Measurements from ENCODE around the gene CERS4.
"Not testable (repeated sequence)": the region's sequence is repeated elsewhere in the genome, so short reads cannot be mapped to it uniquely, and the experiment has no call there.

Gene CERS4

DNA sequence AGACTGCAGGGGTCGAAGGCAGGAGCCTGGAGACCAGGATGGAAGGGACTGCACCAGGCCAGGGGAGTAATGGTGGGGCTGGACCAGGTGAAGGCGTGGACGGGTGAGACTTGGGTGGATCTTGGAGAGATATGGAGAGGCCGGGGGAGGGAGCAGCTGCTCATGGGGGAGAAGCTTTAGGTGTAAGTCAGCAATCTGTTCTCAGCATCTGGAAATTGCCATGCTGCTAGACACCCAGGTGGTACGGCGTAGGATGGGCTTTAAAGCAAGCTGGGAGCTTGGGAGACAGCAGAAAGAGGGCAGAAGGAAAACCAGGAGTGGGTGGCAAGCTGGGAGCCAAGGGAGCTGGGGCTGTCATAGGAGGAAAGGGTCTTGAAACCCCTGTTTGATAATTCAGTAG lies 3.0 kb downstream of the CERS4 start:
- TF ChIP-seq, protein P1, sequence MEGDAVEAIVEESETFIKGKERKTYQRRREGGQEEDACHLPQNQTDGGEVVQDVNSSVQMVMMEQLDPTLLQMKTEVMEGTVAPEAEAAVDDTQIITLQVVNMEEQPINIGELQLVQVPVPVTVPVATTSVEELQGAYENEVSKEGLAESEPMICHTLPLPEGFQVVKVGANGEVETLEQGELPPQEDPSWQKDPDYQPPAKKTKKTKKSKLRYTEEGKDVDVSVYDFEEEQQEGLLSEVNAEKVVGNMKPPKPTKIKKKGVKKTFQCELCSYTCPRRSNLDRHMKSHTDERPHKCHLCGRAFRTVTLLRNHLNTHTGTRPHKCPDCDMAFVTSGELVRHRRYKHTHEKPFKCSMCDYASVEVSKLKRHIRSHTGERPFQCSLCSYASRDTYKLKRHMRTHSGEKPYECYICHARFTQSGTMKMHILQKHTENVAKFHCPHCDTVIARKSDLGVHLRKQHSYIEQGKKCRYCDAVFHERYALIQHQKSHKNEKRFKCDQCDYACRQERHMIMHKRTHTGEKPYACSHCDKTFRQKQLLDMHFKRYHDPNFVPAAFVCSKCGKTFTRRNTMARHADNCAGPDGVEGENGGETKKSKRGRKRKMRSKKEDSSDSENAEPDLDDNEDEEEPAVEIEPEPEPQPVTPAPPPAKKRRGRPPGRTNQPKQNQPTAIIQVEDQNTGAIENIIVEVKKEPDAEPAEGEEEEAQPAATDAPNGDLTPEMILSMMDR (IDR thresholded peaks at IDR 0.05; ENCODE audit: borderline replicate concordance, insufficient read depth, low read depth, low read length): no peak
- no peak overlapping the region for H3K4me3 ChIP-seq (ENCODE audit: low read depth, low read length)

DNA sequence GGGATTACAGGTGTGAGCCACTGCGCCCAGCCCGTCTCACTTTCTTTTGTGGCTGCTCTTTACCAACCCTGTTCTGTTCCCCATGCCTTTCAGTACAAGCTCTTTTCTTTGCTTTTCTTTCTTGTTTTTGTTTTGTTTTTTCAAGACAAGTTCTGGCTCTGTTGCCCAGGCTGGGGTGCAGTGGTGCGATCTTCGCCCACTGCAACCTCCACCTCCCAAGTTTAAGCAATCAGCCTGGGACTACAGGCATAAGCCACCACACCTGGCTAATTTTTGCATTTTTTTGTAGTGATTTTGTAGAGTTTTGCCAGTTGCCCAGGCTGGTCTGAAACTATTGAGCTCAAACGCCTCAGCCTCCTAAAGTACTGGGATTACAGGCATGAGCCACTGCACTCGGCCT lies 3.7 kb downstream of the CERS4 start:
- H3K4me3 ChIP-seq (ENCODE audit: low read depth, low read length): no peak overlapping the region
- TF ChIP-seq, protein P1 (IDR thresholded peaks at IDR 0.05; ENCODE audit: borderline replicate concordance, insufficient read depth, low read depth, low read length): no peak

DNA sequence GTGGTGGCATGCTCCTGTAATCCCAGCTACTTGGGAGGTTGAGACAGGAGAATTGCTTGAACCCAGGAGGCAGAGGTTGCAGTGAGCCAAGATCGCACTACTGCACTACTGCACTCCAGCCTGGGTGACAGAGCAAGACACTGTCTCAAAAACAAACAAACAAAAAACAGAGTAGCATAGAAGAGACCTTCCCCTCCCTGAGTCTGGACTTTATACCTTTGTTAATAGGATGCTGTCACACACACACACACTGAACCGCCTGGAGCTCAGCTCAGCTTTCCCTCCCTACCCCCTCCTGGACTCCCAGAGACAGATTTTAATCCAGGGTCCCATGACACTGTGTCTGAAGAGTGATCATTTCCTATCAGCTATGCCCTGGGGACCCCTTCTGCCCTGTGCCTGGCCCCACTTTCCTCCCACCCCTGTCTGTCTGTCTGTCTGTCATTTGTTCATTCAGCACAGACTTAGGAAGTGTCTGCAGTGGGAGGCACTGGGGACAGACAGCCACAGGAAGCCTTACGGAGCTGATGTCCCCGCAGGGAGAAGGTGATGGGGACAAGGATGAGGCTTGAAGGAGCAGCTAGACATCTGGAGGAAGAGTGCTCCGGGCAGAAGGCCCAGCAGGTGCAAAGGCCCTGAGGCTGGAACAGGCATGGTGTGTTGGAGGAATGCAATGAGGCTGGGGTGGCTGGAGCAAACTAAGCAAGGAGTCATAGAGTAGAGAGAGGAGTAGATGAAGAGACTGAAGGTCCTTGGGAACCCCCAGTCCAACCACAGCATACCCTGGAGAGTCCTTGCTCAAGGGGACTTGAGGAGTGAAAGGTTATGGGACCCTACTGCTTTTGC lies 4.9 kb downstream of the CERS4 start:
- TF ChIP-seq, protein P1 (IDR thresholded peaks at IDR 0.05; ENCODE audit: borderline replicate concordance, insufficient read depth, low read depth, low read length): no peak
- H3K4me3 ChIP-seq (ENCODE audit: low read depth, low read length): no peak overlapping the region

DNA sequence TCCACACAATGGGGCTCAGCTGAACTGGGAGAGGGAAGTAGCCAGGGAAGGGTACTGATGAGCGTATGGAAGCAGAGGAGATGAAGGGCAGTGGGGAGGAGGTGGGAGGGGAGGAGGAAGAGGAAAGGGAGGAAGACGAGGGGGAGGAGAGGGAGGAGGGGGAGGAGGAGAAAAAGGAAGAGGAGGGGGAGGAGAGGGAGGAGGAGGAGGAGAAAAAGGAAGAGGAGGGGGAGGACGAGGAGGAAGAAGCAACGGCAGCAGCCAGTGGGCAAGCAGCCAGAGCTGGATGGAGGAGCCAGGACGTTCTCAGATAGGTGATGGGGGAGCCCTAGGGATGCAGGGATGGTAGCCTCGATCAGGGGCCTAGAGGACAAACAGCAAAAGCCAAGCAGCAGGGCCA lies 5.6 kb downstream of the CERS4 start:
- no peak overlapping the region for H3K4me3 ChIP-seq (ENCODE audit: low read depth, low read length)
- TF ChIP-seq, protein P1 (IDR thresholded peaks at IDR 0.05; ENCODE audit: borderline replicate concordance, insufficient read depth, low read depth, low read length): no peak

DNA sequence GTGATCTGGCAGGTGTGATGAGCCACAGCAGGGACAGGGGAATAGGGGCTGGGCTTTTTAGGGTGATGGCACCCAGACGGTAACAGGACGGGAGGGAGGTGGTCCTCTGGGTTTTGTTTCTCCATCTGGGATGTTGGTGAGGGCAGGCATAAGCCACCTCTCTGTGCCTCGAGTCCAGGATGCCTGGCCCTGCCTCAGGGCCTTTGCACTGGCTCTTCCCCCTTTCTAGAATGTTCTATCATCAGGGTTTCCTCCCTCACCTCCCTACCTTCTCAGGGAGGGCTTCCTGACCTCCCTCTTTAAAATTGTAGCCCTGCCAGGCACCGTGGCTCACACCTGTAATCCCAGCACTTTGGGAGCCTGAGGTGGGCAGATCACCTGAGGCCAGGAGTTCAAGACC lies 6.6 kb downstream of the CERS4 start:
- TF ChIP-seq, protein P1 (IDR thresholded peaks at IDR 0.05; ENCODE audit: borderline replicate concordance, insufficient read depth, low read depth, low read length): no peak
- H3K4me3 ChIP-seq (ENCODE audit: low read depth, low read length): no peak overlapping the region

DNA sequence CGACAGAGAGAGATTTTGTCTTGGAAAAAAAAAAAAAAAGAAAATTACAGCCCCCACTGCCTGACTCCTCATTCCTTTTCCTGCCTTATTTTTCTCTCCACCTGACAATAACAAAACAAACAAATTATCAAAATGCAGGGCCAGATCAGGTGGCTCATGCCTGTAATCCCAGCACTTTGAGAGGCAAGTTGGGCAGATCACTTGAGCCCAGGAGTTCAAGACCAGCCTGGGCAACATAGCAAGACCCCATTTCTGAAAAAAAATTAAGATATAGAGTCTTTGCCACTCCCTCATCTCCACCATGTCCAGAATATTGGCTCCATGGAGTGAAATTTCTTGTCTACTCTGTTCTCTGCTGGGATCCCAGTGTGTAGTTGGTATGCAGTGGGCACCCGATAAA lies 7.2 kb downstream of the CERS4 start:
- H3K4me3 ChIP-seq (ENCODE audit: low read depth, low read length): no peak overlapping the region
- TF ChIP-seq, protein P1 (IDR thresholded peaks at IDR 0.05; ENCODE audit: borderline replicate concordance, insufficient read depth, low read depth, low read length): no peak

DNA sequence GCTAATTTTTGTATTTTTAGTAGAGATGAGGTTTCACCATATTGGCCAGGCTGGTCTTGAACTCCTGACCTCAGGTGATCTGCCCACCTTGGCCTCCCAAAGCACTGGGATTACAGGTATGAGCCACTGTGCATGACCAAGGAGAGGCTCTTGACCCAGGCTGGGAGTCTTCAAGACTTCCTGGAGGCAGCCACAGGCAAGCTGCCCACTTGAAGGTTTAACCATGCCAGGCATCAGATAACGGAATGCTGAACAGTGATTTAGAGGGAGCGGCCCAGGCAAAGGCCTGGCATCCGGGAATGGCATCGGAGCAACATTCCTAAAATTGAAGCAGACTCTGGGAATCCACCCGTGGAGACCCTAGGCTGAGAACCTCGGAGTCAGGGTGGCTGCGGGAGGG lies 9.0 kb downstream of the CERS4 start:
- H3K4me3 ChIP-seq (ENCODE audit: low read depth, low read length): not testable (repeated sequence)

Measured in GM12875 (cell line).